ENCODE results near the gene SETD7. TPM values are rescaled to one million over a fixed set of nuclear protein-coding genes. Genes with fewer than 3 reads are reported as not detected.

SETD7 gene
- total and polyA plus RNA-seq, 2 of the 8 experiments (the other 6 are each of a cell fraction or from before 2014, with no cell fraction given): 1.5 to 4.6 TPM

- Histone ChIP-seq H2BK5ac (ENCODE audit: low read depth, low read length) (no peak overlapping the region), H3K9ac (replicated peaks in 1 of 4; ENCODE audit: extremely low read depth in 1 of 4, low read depth in 3 of 4, low read length in 3 of 4) (no peak overlapping the region), H3K9me3 (ENCODE audit: insufficient read depth in 2 of 2, low read depth in 1 of 2, low read length in 1 of 2) (no peaks in the 10 kb centered on the region), H3K36me3 (ENCODE audit: control insufficient read depth in 2 of 4, insufficient read depth in 4 of 4, low read length in 3 of 4) (no peaks in the 10 kb centered on the region), H3K4me1 (replicated peaks in 1 of 4; ENCODE audit: control insufficient read depth in 3 of 4, insufficient read depth in 4 of 4, low read length in 3 of 4) (peaks cover 0 to 4% (median 1%) of the 10 kb centered on the region in 4 experiments; a peak in 4 of 7 replicates), H2AK5ac (ENCODE audit: low read depth, low read length) (no peak overlapping the region), H3K23ac (ENCODE audit: insufficient read length) (no peak overlapping the region), H3K79me2 (ENCODE audit: control insufficient read depth in 1 of 2, insufficient read depth in 2 of 2, low read length in 2 of 2) (no peaks in the 10 kb centered on the region), H3K14ac (ENCODE audit: insufficient read length) (no peak overlapping the region), H3K4ac (replicated peaks; ENCODE audit: insufficient read length, low read depth, low read length) (no peak overlapping the region), H3K27me3 (replicated peaks in 1 of 4; ENCODE audit: control insufficient read depth in 3 of 4, extremely low read depth in 1 of 4, insufficient read depth in 3 of 4, low read length in 3 of 4) (peaks cover 12 to 22% (median 18%) of the 10 kb centered on the region in 4 experiments), H2BK120ac (replicated peaks; ENCODE audit: low read depth, low read length) (no peak overlapping the region), H3K27ac (ENCODE audit: low read depth, low read length) (no peak overlapping the region), H3K79me1 (ENCODE audit: low read depth, low read length) (no peaks in the 10 kb centered on the region), H2AFZ (ENCODE audit: low read length) (no peak overlapping the region), H4K8ac (ENCODE audit: extremely low read depth, insufficient read depth, low read length) (no peak overlapping the region), H4K5ac (ENCODE audit: insufficient read length, low read depth, low read length) (no peak overlapping the region), H3K23me2 (ENCODE audit: low read depth, low read length) (no peaks in the 10 kb centered on the region), H3K4me2 (ENCODE audit: insufficient read depth in 1 of 2, low read depth in 2 of 2, low read length in 2 of 2) (no peak overlapping the region), H2BK12ac (ENCODE audit: low read depth, low read length) (no peak overlapping the region), H3K56ac (replicated peaks; ENCODE audit: insufficient read length, low read depth, low read length) (no peak overlapping the region), H2BK20ac (ENCODE audit: low read length) (no peak overlapping the region), H3K4me3 (ENCODE audit: extremely low read depth in 1 of 4, insufficient read depth in 2 of 4, low read depth in 3 of 4, low read length in 4 of 4) (no peak overlapping the region), H4K91ac (replicated peaks; ENCODE audit: insufficient read length, low read length) (no peak overlapping the region), H3K18ac (ENCODE audit: extremely low read depth, low read length) (no peak overlapping the region), H4K20me1 (replicated peaks in 1 of 2; ENCODE audit: control insufficient read depth in 1 of 2, insufficient read depth in 2 of 2, low read length in 2 of 2) (no peaks in the 10 kb centered on the region), H2BK15ac (ENCODE audit: low read length) (no peak overlapping the region)
- ChIA-PET CTCF (ENCODE audit: partially characterized antibody) (interaction anchor here (0.9 to 1.0 kb wide), 2 partner anchors 15 to 58 kb away, joined by 3 read pairs; no protein-coding TSS in a partner anchor), POLR2A (ENCODE audit: partially characterized antibody) (no interaction called here)
- 87% methylated on average over 3 of the region's 3 CpGs; no CpG with 5 or more reads in 1 of the 2 experiments for WGBS, 2 experiments (ENCODE audit: extremely low coverage in 1 of 2, insufficient coverage in 1 of 2, insufficient read length in 1 of 2, insufficient replicate concordance in 2 of 2, low coverage in 1 of 2, low lambda C conversion rate in 2 of 2, missing lambda C conversion rate in 1 of 2)
- FAIRE-seq: no peak
- no peak for DNase-seq (ENCODE audit: low read depth in 1 of 2, low spot score in 2 of 2)
- TF ChIP-seq POU5F1 (IDR thresholded peaks at IDR 0.05; ENCODE audit: low read depth, low read length): no peak
- no peak for TF ChIP-seq SRF (IDR thresholded peaks at IDR 0.05; ENCODE audit: low read depth, low read length)
- no peak for TF ChIP-seq CTBP2 (IDR thresholded peaks at IDR 0.05; ENCODE audit: borderline replicate concordance, insufficient read depth, insufficient read length, low read length)
Measured at GRCh38 chr4:139562839-139563238, 6.8 kb upstream of the SETD7 start.

Measured in H1 (cell line).